Psoas muscle (tissue), 8 donors: ENCODE measurements around the gene PCBP3. TPM values are rescaled to one million over a fixed set of nuclear protein-coding genes. Genes with fewer than 3 reads are reported as not detected.
"Not testable (repeated sequence)": the region's sequence is repeated elsewhere in the genome, so short reads cannot be mapped to it uniquely, and the experiment has no call there.

Experiments
- ATAC-seq, 4 donors: fragments of 200-7000 bp; cut with Tn5 transposase; one replicate each; pipeline ENCODE4 v1.9.1; 2020; ENCODE audit warnings: moderate library complexity in 3 of 4, mild to moderate bottlenecking in 2 of 4
- DNase-seq, 2 donors: peaks; one replicate each; pipeline ENCODE4 v3.0.0-alpha.2; 2020
- H3K27ac ChIP-seq: fragments of 200-600 bp; one replicate; pipeline ENCODE4 v1.8.0; 2022
- H3K27me3 ChIP-seq, 3 donors: fragments of 200-600 bp in 1 of 3; one replicate each; pipeline versions ENCODE4 v1.6.1 to v1.8.0; 2013 to 2022; ENCODE audit warnings: low read length in 2 of 3, mild to moderate bottlenecking in 2 of 3, moderate library complexity in 1 of 3; ENCODE audit not compliant: insufficient read depth in 3 of 3
- H3K36me3 ChIP-seq, 2 donors: fragments of 200-600 bp in 1 of 2; one replicate each; pipeline versions ENCODE4 v1.6.1 to v1.8.0; 2013 to 2022; ENCODE audit warnings: low read depth in 1 of 2, mild to moderate bottlenecking in 1 of 2, moderate library complexity in 1 of 2; ENCODE audit not compliant: insufficient read depth in 1 of 2
- H3K4me1 ChIP-seq: fragments of 200-600 bp; one replicate; pipeline ENCODE4 v1.8.0; 2022
- H3K4me3 ChIP-seq: fragments of 200-600 bp; one replicate; pipeline ENCODE4 v1.8.0; 2022; ENCODE audit warnings: mild to moderate bottlenecking
- H3K9me3 ChIP-seq: fragments of 200-600 bp; one replicate; pipeline ENCODE4 v1.8.0; 2022
- WGBS, 3 donors: extraction: QIAGEN DNeasy Blood & Tissue Kit; methylation state at CpG; one replicate each; pipeline versions ENCODE4 v1.1.6 to v1.1.7; 2013; 5-methylcytosine and 5-hydroxymethylcytosine counted together
- intact Hi-C, 2 donors: fragments of 100-400 bp; cut with DNase I; formaldehyde crosslinking; loops; one replicate each; pipeline versions ENCODE4 v1.11.0 to v1.14.2; 2022
- polyA plus RNA-seq, 3 donors: library from polyadenylated mRNA; stranded (reverse); fragments of 200-250 nt; gene quantifications; one replicate each; pipeline ENCODE4 v1.2.3, GENCODE V29; 2013
- total RNA-seq, 4 donors: library from RNA; stranded (reverse); fragmentation: NEBNext Ultra II Directional in 2 of 4; extraction: Animal tissue kit (Norgen Biotek cat#: 25700) in 2 of 4; gene quantifications; one replicate each; pipeline versions ENCODE4 v1.2.1 to v1.2.4, GENCODE V29; 2021 to 2023
- TF ChIP-seq, protein P1 (sequence below): fragments of 200-600 bp; IDR thresholded peaks from one replicate; pipeline ENCODE4 v1.8.0; 2022; ENCODE audit warnings: antibody characterized with exemption
- donor health status: healthy with polysubstance abuse.
- donor health status: DM: no; HTN: no; CAD: no; lungs with moderate emphysema.
- donor health status: Bipolar disorder and iron deficiency.
- donor health status: healthy.
- donor health status: DM: yes; HTN: yes; CAD: no.
- donor health status: DM: no; HTN: no; CAD: no.
- donor health status: DM: no; HTN: no; CAD: no.
- donor health status: DM: yes; HTN: yes; CAD: no.

PCBP3 gene
- total and polyA plus RNA-seq, 7 donors, result 0.10 to 0.91 (median 0.33) TPM; not detected in 1

DNA sequence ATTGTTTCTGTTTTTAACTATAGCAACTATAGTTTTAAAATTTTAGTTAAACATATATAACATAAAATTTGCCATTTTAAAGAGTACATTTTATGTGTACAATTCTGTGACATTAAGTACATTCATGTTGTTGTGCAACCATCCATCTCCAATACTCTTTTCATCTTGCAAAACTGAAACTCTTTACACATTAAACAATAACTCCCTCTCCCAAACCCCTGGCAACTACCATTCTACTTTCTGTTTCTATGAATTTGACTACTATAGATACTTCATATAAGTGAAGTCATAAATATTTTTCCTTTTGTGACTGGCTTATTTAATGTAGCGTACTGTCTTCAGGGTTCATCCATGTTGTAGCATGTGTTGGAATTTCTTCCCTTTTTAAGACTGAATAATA is 25.9 kb downstream of the PCBP3 start:
- 93 to 97% (median 93%) methylated on average over 1 of the region's 1 CpG for WGBS, 3 donors
- intact Hi-C loops, result no loop called here
- Histone ChIP-seq H3K9me3 (peaks cover 5% of the 10 kb centered on the region), H3K27me3 (peaks cover 0 to 3% (median 0%) of the 10 kb centered on the region in 3 donors), H3K27ac (no peak overlapping the region), H3K4me1 (no peaks in the 10 kb centered on the region), H3K36me3 (no peaks in the 10 kb centered on the region), H3K4me3 (no peak overlapping the region)
- ATAC-seq (no peak), DNase-seq (no peak)
- TF ChIP-seq, protein P1, sequence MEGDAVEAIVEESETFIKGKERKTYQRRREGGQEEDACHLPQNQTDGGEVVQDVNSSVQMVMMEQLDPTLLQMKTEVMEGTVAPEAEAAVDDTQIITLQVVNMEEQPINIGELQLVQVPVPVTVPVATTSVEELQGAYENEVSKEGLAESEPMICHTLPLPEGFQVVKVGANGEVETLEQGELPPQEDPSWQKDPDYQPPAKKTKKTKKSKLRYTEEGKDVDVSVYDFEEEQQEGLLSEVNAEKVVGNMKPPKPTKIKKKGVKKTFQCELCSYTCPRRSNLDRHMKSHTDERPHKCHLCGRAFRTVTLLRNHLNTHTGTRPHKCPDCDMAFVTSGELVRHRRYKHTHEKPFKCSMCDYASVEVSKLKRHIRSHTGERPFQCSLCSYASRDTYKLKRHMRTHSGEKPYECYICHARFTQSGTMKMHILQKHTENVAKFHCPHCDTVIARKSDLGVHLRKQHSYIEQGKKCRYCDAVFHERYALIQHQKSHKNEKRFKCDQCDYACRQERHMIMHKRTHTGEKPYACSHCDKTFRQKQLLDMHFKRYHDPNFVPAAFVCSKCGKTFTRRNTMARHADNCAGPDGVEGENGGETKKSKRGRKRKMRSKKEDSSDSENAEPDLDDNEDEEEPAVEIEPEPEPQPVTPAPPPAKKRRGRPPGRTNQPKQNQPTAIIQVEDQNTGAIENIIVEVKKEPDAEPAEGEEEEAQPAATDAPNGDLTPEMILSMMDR, result no peak

DNA sequence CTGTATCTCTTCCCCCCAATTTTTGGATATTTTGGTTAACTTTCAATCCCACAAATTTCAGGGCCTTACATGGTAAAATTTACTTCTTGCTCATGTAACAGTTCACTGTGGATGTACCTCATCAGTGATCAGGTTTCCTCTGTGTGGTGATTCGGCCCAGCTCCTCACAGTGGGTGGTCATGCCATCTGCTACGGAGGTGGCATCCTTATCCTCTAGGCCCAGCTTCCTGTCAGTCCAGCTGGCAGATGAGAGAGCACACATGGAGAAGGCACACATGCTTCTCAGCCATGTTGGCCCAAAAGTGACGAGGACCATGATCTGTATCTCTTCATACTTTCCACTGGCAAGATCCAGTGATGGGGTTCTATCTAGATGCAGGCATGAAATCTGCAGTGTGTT is 27.2 kb downstream of the PCBP3 start:
- intact Hi-C loops, result no loop called here
- peaks cover 5% of the 10 kb centered on the region for H3K9me3 ChIP-seq
- TF ChIP-seq, protein P1, result no peak
- H3K4me1 ChIP-seq, result no peaks in the 10 kb centered on the region
- H3K4me3 ChIP-seq, result no peak overlapping the region
- 32 to 58% (median 48%) methylated on average over 3 of the region's 3 CpGs for WGBS, 3 donors
- peaks cover 0 to 3% (median 2%) of the 10 kb centered on the region in 3 donors for H3K27me3 ChIP-seq
- DNase-seq (no peak), ATAC-seq (no peak)
- no peak overlapping the region for H3K27ac ChIP-seq
- no peaks in the 10 kb centered on the region for H3K36me3 ChIP-seq

DNA sequence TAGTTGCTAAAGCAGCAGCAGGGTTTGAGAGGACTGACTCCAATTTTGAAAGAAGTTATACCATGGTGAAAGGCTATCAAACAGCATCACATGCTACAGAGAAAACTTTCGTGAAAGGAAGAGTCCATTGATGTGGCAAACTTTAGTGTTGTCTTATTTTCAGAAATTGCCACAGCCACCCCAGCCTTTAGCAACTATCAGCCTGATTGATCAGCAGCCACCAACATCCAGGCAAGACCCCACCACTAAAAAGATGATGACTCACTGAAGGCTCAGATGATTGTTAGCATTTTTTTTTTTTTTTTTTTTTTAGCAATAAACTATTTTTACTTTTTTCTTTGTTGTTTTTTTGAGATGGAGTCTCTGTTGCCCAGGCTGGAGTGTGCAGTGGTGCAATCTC is 35.3 kb downstream of the PCBP3 start:
- H3K36me3 ChIP-seq, intact Hi-C loops, H3K4me1 ChIP-seq, H3K9me3 ChIP-seq, ATAC-seq, H3K4me3 ChIP-seq, DNase-seq, H3K27ac ChIP-seq: not testable (repeated sequence)
- H3K27me3 ChIP-seq, result peaks cover 0 to 20% (median 6%) of the 10 kb centered on the region in 3 donors
- 92 to 100% methylated on average over 1 of the region's 1 CpG; no CpG with 5 or more reads in 1 of the 3 donors for WGBS, 3 donors

DNA sequence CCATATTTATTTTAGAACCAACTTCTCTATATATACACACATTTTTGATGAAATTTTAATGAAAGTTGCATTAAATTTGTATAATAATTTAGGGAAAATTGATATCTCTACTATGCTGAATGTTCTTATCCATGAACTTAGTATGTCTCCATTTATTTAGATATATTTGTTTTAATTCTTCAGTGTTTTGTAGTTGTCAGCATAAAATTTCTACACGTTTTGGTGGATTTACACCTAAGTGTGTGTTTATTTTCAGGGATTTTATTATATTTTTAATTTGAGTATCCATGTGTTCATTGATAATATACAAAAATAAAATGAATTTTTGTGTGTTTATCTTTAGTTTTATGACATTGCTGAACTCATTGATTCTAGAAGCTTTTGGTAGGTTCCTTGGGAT is 36.7 kb downstream of the PCBP3 start:
- DNase-seq (no peak), ATAC-seq (no peak)
- WGBS, 3 donors, result 53 to 66% (median 63%) methylated on average over 1 of the region's 1 CpG
- Histone ChIP-seq H3K36me3 (no peaks in the 10 kb centered on the region), H3K9me3 (peaks cover 5% of the 10 kb centered on the region), H3K27me3 (peaks cover 0 to 20% (median 6%) of the 10 kb centered on the region in 3 donors), H3K4me1 (no peaks in the 10 kb centered on the region), H3K4me3 (no peak overlapping the region), H3K27ac (no peak overlapping the region)
- TF ChIP-seq, protein P1, result no peak
- intact Hi-C loops, result no loop called here

DNA sequence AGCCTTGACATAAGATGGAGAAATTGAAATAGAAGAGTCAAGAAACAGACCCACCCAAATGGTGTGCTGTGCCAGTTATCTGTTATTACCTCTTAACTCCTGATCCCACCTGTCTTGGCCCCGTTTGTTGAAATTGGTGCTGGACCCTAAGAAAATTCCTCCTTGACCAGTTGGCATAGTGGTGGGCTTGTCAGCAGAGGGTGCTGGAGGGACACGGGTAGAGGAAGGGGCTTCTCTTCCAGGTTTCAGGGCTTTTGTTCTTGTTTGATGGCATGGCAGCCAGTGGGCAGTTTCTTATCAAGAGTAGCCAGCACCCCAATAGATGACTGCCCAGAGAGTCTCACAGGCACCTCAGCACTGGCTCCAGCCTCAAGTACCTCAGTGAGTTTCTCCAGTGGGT is 51.6 kb downstream of the PCBP3 start:
- Histone ChIP-seq H3K9me3 (peaks cover 3% of the 10 kb centered on the region), H3K4me3 (no peak overlapping the region), H3K27me3 (no peaks in the 10 kb centered on the region), H3K4me1 (no peaks in the 10 kb centered on the region), H3K36me3 (no peaks in the 10 kb centered on the region), H3K27ac (no peak overlapping the region)
- TF ChIP-seq, protein P1, result no peak
- ATAC-seq, result no peak
- intact Hi-C loops, result loop anchor here in 1 of 2 donors (10.0 kb wide), 1 partner anchor 190 kb away; no protein-coding TSS in a partner anchor
- 5 to 20% (median 13%) methylated on average over 2 of the region's 2 CpGs for WGBS, 3 donors
- DNase-seq, result no peak
